Ascending aorta (tissue), 2 donors: ENCODE measurements around the gene CSF2. TPM values are rescaled to one million over a fixed set of nuclear protein-coding genes. Genes with fewer than 3 reads are reported as not detected.

Experiments used
- DNase-seq, 2 donors: peaks; one replicate each; pipeline ENCODE4 v3.0.0-alpha.2; 2019; ENCODE audit warnings: low spot score in 2 of 2
- H3K27ac ChIP-seq, 2 donors: fragments of 200-600 bp; sonication (generic); one replicate each; pipeline ENCODE4 v1.5.1; 2016 to 2017; ENCODE audit warnings: mild to moderate bottlenecking in 1 of 2
- H3K27me3 ChIP-seq: fragments of 200-600 bp; sonication (generic); one replicate; pipeline ENCODE4 v1.5.1; 2017
- H3K36me3 ChIP-seq, 2 donors: fragments of 200-600 bp; sonication (generic); one replicate each; pipeline ENCODE4 v1.5.1; 2016
- H3K4me1 ChIP-seq, 2 donors: fragments of 200-600 bp; sonication (generic); one replicate each; pipeline ENCODE4 v1.5.1; 2016 to 2017; ENCODE audit warnings: mild to moderate bottlenecking in 1 of 2
- H3K4me3 ChIP-seq, 2 donors: fragments of 200-600 bp; sonication (generic); one replicate each; pipeline ENCODE4 v1.5.1; 2016 to 2017; ENCODE audit warnings: mild to moderate bottlenecking in 1 of 2
- H3K9me3 ChIP-seq, 2 donors: fragments of 200-600 bp; sonication (generic); one replicate each; pipeline ENCODE4 v1.5.1; 2016
- CTCF ChIP-seq, 3 experiments: fragments of 200-600 bp in 2 of 3; fragments of 450-650 bp in 1 of 3; sonication (generic) in 2 of 3; IDR thresholded peaks; one replicate each; pipeline ENCODE4 v1.5.1; 2016 to 2019; ENCODE audit warnings: antibody characterized with exemption in 3 of 3, mild to moderate bottlenecking in 1 of 3, moderate library complexity in 1 of 3
- intact Hi-C: fragments of 100-400 bp; cut with DNase I; formaldehyde crosslinking; loops from one replicate; pipeline ENCODE4 v1.15.1; 2023
- total RNA-seq: library from RNA; depleted of rRNA; stranded (reverse); fragments of >200 nt; gene quantifications from one replicate; pipeline ENCODE4 v1.1.0, GENCODE V29; 2016

CSF2 gene
- total RNA-seq, 1 donor from 2014 or later = not detected

GRCh38 chr5:132064140-132064539, 9.4 kb upstream of the CSF2 start:
- no peaks in the 10 kb centered on the region for H3K36me3 ChIP-seq
- no peak overlapping the region for H3K27ac ChIP-seq
- no peak overlapping the region for H3K4me3 ChIP-seq
- no peak for TF ChIP-seq CTCF (IDR thresholded peaks at IDR 0.05)
- H3K4me1 ChIP-seq = no peaks in the 10 kb centered on the region
- no peaks in the 10 kb centered on the region for H3K27me3 ChIP-seq
- no peak for DNase-seq
- intact Hi-C loops = loop anchor here (2.0 to 5.0 kb wide), 4 partner anchors 39 to 475 kb away; no protein-coding TSS in a partner anchor
- no peaks in the 10 kb centered on the region for H3K9me3 ChIP-seq

- no peaks in the 10 kb centered on the region for H3K4me1 ChIP-seq
- H3K4me3 ChIP-seq = no peak overlapping the region
- H3K27me3 ChIP-seq = no peaks in the 10 kb centered on the region
- intact Hi-C loops = loop anchor here (2.0 to 5.0 kb wide), 4 partner anchors 38 to 476 kb away; no protein-coding TSS in a partner anchor
- DNase-seq = peak in 1 of 2 donors; percentile 85
- peak; percentile 67 to 89 (median 84) for TF ChIP-seq CTCF (IDR thresholded peaks at IDR 0.05)
- no peaks in the 10 kb centered on the region for H3K9me3 ChIP-seq
- no peaks in the 10 kb centered on the region for H3K36me3 ChIP-seq
- no peak overlapping the region for H3K27ac ChIP-seq
Observed at GRCh38 chr5:132064738-132065331, 8.8 kb upstream of the CSF2 start.

- TF ChIP-seq CTCF (IDR thresholded peaks at IDR 0.05) = peak; percentile 20 to 54 (median 30)
- no peak overlapping the region for H3K4me3 ChIP-seq
Observed at GRCh38 chr5:132065351-132065937, 8.1 kb upstream of the CSF2 start.

GRCh38 chr5:132065951-132066701, 7.5 kb upstream of the CSF2 start:
- Histone ChIP-seq H3K4me3 (no peak overlapping the region), H3K9me3 (no peaks in the 10 kb centered on the region), H3K27me3 (no peaks in the 10 kb centered on the region), H3K36me3 (no peaks in the 10 kb centered on the region), H3K27ac (no peak overlapping the region), H3K4me1 (no peaks in the 10 kb centered on the region)
- intact Hi-C loops = loop anchor here (2.0 kb wide), 2 partner anchors 37 to 477 kb away; no protein-coding TSS in a partner anchor
- no peak for TF ChIP-seq CTCF (IDR thresholded peaks at IDR 0.05)
- DNase-seq = no peak

More at GRCh38 chr5:132065351-132065937, 8.1 kb upstream of the CSF2 start:
- no peaks in the 10 kb centered on the region for H3K27me3 ChIP-seq
- no peaks in the 10 kb centered on the region for H3K9me3 ChIP-seq
- no peak overlapping the region for H3K27ac ChIP-seq
- no peaks in the 10 kb centered on the region for H3K4me1 ChIP-seq
- H3K36me3 ChIP-seq = no peaks in the 10 kb centered on the region
- no peak for DNase-seq
- intact Hi-C loops = loop anchor here (2.0 kb wide), 2 partner anchors 37 to 477 kb away; no protein-coding TSS in a partner anchor

GRCh38 chr5:132066871-132067270, 6.7 kb upstream of the CSF2 start:
- Histone ChIP-seq H3K9me3 (no peaks in the 10 kb centered on the region), H3K36me3 (no peaks in the 10 kb centered on the region), H3K4me1 (no peaks in the 10 kb centered on the region), H3K27ac (no peak overlapping the region), H3K27me3 (no peaks in the 10 kb centered on the region), H3K4me3 (no peak overlapping the region)
- intact Hi-C loops = no loop called here
- no peak for DNase-seq
- TF ChIP-seq CTCF (IDR thresholded peaks at IDR 0.05) = no peak
